GM18526 (cell line): Measurements from ENCODE around the gene ATPAF2.

Source experiments
- POLR2A ChIP-seq: IDR thresholded peaks from 3 replicates; pipeline ENCODE4 v1.6.1; 2011; ENCODE audit not compliant: insufficient read length; ENCODE audit errors: extremely low read depth

Gene ATPAF2

DNA sequence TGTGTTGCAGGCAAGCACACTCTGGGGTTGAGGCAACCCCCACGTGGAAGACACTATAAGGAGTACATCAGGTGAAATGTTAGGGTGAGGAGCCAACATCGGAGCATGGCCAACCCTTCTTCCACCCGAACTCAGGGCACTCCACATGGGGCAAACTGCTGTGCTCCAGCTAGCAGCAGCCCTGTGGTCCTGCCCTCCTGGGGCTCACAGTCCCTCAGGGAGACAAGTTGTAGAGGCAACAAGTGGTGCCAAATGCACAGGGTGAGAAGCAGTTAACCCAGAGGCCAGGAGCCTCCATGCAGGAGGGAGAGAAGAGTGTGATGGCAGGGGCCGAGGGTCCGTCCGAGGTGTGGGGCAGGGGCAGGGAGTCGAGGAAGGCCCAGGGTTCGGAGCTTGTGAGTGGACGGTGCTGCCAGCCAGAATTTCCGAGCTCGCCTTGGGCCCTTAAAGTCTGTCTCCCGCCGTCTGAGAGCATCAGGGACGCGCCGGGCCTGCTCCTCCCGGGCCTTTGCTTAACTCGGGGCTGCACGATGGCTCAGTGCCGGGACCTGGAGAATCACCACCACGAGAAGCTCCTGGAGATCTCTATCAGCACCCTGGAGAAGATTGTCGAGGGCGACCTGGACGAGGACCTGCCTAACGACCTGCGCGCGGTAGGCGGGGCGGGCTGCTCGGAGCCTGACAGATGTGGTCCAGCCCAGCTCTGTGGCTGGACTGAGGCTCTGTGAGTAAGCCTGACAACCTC is 32.3 kb downstream of the ATPAF2 start:
- TF ChIP-seq POLR2A: no peak

DNA sequence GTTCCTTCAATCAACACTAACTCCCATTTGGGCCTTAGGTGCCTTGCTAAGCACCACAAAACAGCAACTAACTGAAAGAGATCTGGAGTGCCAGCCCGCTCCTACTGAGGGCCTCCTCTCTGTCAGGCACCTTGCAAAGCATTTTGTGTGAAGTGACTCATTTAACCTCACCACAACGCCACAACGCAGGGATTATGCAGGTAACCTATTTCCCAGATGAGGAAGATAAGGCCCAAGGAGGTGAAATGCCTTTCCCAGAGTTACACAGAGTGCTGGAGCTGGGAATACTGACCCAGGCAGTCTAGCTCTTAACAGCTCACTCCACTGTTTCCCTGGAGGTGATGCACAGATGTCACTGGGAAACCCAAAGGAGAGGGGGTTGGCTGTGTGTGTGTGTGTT is 33.5 kb downstream of the ATPAF2 start:
- no peak for TF ChIP-seq POLR2A

DNA sequence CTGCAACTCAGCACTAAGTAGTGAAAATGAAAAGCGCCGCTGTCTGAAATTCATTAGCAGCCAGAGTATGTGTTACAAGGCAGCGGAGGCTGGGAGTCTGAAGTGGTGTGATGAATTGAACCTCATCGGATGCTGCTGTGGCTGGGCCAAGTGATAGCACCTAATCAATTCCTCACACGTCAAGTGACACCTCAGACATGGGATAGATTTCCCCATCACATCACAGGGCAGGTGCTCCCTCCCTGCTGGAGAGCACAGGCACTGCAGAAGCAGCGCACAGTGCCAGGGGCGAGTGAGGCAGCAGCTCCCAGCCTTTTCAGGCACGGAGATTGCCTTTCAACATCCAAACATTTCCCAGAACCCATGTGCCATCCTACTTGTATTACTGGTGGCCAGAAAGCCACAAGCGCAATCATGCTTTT is 34.1 kb downstream of the ATPAF2 start:
- no peak for TF ChIP-seq POLR2A

DNA sequence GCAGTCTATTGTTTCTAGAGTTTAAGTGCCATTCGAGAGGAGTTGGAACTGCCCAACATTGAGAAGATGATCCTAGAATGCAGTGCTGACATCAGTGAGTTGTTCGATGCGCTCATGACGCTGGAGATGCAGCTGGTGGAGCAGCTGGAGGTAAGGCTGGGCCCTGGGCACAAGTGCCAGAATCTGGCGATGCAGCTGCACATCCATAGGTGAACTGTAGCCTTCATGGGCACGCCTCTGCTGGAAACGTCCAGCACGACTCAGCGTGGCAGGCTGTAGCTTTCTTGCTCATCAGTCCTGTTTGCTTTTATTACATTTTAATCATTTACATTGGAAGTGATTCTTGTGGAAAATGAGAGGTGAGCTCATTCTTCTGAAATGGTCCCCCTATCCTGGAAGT is 34.6 kb downstream of the ATPAF2 start:
- no peak for TF ChIP-seq POLR2A

DNA sequence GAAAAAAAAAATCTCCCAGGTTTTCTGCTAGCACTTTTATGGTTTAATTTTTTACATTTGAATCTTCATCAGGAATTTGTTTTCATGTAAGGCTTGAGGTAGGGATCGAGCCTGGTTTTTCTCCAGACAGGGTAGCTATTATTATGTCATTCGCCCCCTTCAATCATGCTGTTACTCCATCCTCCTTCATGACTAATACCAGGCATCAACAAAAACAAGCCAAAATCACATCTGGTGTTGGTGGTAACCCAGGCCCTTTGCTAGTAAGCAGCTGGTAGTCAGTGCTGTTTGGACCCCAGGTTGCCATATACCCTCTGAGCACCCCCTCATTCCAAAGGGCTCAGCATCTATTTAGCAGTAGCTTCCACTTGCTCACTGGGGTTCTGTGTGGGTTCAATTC is 36.8 kb downstream of the ATPAF2 start:
- no peak for TF ChIP-seq POLR2A

DNA sequence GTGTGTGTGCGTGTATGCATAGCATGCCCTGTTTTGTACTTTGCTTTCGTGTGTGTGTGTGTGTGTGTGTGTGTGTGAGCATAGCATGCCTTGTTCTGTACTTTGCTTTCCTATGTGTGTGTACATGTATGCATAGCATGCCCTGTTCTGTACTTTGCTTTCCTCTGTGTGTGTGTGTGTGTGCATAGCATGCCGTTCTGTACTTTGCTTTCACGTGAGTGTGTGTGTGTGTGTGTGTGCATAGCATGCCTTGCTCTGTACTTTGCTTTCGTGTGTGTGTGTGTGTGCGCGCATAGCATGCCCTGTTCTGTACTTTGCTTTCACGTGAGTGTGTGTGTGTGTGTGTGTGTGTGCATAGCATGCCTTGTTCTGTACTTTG is 38.9 kb downstream of the ATPAF2 start:
- TF ChIP-seq POLR2A: no peak

DNA sequence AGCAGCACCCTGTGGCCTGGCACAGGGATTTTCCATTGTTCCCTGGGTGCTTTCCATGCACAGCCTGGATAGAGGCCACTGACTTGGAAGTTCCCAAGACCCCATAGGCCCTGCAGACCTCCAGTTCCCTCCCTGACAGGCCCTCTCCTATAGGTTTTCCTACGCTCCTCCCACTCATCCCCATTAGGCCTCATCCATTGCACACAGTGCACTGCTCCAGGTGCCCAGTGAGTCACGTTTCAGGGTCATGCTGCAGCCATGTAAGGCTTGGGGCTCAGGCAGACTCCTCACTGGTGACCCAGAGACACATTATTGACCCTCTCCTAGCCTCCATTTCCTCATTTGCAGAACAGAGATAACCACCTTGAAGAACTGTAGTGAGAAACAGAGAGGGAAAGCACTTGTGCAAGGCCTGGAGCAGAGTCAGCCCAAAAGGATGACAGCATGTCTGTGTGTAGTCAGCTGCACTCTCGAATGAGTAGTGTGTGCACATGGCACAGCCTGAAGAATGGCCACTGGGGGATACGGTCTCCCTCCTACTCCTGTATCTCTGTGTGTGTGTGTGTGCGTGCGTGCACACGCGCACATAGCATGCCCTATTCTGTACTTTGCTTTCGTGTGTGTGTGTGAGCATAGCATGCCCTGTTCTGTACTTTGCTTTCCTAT is 39.5 kb downstream of the ATPAF2 start:
- no peak for TF ChIP-seq POLR2A

DNA sequence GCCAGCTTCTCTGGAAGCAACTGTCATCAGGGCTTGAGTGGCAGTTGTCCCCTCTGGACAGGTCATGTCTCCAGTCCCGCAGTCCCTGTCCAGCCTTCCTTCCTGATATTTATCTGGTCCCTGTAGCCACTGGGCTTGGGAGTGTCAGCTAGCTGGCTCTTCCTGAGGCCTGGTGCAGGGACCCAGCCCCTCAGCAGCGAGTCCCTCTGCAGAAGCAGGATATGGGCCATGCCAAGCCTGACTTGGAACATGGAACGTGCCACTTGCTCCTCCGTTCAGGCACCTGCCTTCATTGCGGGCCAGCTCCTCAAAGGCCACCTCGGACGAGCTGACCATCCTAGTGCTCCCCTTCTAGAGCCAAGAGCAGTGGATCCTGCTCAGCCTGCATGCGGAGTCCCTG is 40.0 kb downstream of the ATPAF2 start:
- no peak for TF ChIP-seq POLR2A

DNA sequence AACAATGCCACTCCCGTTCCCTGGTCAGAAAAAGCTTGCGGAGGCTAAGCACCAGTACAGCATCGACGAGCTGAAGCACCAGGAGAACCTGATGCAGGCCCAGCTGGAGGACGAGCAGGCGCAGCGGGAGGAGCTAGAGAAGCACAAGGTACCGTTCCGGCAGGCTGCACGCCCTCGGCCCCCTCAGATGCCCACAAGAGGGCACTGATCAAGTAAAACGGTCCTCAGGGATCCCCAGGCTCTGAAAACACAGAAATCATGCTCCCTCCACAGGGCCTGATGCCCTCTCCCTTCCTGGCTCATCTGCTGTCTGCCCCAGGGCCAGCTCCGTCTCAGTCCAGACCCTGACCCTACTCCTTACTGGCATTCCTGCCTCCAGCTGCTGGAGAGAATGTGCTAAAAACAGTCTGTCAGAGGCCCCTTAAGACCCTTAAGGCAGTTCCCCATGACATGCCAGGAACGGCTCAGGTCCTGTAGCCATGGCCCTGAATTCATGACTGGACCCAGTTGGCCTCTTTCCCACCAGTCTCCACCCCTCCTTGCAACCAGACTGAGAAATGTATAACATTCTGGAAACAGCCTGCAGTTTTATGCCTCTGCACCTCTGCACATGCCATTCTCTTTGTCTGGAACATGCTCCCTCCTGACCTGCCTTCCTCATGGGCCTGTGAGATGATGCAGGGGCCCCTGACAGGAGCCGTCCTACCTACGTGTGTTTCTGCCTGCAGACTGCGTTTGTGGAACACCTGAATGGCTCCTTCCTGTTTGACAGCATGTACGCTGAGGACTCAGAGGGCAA is 44.5 kb downstream of the ATPAF2 start:
- TF ChIP-seq POLR2A: no peak

DNA sequence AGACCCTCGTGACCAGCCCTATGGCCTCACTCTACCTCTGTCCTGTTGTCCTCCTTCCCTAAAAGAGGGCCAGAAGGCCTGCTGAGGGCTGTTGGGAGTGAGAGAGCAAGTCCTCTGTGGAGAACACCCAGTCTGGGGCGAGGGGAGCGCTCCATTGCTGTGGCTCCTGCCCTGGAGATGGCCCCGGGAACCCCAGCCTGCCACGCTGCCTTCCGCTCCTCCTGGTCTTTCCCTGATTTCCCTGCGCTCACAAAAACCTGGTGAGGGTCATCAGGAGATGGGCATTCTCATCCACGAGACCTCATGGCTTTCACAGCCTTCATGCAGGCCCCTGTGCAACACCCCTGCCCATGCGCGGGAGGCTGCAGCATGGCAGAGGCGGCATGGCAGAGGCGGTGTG is 45.1 kb downstream of the ATPAF2 start:
- TF ChIP-seq POLR2A: no peak

DNA sequence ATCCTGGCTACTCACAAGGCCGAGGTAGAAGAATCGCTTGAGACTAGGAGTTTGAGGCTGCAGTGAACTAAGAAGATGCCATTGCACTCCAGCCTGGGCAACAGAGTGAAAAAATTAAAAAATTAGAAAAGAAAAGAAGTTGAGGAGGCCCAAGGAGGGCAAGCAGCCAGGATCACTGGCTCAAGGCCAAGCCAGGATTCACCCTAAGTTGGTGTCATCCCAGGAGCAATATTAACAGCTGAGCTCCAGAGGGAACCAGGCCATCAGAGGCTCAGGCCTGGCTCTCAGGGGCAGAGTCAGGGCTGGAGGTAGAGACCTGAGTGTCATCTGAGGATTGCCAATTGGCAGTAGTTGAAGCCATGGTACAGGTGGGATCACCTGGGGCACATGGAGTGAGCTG is 45.6 kb downstream of the ATPAF2 start:
- TF ChIP-seq POLR2A: no peak

DNA sequence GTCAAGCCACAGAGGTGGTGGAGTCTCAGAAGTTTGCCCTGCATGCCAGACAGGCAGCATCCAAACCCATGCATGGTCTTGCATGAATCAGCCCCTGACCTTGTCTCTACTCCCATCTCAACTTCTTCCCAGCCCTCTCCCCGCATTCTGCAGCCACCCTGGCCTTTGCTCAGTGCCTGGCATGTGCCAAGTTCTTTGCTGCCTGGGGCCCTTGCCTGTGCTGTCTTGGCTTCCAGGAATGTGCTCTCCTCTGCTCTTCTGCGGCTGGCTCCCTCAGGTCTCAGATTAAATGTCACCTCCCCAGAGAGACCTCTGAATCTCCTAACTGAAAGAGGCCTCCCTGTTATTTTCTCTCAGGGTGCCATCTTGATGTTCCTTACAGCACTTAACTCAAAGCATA is 48.7 kb downstream of the ATPAF2 start:
- TF ChIP-seq POLR2A: no peak

DNA sequence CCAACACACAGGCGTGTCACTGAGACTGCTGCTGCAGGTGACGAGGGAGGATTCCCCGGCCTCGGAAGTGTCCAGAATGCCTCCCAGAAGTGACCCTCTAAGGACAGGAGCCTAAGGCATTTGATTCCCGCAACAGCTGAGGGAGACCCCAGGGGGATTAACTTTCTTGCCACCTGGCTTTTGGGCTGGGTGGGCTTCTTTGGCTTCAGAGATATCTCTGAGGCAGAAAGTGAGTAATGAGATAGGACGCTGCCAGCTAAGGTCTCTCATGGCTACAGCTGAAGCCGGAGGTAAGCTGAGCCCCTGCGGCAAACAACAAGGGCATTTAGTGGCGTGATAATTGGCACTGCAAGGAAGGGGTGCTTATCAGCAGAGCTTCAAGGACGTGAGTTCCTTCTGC is 49.4 kb downstream of the ATPAF2 start:
- TF ChIP-seq POLR2A: no peak

DNA sequence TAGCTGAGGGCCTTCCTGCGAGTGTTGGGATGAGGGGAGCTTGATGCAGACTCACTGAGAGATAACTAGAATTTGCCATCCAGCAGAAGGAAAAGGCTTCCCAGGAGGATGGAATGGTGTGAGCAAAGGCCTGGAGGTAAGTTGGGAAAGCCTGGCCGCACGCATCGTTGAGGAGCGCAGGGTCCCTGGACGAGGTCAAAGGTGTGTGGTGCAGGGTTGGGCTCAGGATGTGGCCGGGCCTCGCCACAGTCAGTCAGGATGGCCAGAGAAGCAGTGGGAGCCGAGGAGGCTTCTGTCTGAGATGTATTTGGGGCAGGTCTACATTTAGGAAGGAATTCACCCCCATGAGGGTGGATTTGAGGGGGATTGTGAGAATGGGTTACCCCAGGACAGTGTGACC is 49.9 kb downstream of the ATPAF2 start:
- TF ChIP-seq POLR2A: no peak

DNA sequence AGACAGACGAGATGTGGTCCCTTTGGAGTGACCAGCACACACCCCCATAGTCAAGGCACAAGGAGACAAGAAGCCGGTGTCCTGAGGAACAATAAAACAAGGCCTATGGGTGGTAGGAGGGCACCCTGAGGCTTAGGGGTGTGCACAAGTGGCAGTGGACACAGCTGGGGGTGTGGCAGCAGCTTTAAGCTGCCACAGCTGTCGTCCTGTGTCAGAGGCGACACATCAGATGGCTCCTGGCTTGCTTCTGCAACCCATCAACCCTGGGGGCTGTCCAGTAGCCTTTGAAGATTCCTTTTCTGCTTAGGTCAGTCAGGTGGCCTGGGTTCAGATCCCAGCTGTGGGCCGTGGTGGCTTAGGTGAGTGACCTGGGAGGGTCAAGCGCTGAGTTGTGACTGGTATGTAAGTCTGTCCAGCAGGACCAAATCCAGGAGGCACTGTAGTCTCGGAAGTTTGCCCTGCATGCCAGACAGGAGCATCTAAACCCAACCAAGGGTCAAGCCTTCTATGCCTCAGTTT is 50.5 kb downstream of the ATPAF2 start:
- no peak for TF ChIP-seq POLR2A

DNA sequence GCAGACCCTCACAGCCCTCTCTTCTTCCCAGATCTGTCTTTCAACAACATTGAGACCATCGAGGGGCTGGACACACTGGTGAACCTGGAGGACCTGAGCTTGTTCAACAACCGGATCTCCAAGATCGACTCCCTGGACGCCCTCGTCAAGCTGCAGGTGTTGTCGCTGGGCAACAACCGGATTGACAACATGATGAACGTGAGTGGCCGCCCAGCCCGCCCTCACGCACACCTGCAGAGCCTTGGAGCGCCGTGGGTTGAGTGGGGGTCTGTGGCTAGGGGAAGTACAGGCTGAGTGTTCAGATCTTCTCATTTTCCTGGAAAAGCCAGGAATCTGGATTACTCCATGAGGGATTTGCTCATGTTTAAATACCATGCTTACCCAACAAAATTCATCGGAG is 51.1 kb downstream of the ATPAF2 start:
- TF ChIP-seq POLR2A: no peak
